ENCODE data around the gene DCC. TPM values are rescaled to one million over a fixed set of nuclear protein-coding genes. Genes with fewer than 3 reads are reported as not detected.

DCC gene
- total and polyA plus RNA-seq, 4 donors: 0.16 to 5.3 (median 2.5) TPM

DNA sequence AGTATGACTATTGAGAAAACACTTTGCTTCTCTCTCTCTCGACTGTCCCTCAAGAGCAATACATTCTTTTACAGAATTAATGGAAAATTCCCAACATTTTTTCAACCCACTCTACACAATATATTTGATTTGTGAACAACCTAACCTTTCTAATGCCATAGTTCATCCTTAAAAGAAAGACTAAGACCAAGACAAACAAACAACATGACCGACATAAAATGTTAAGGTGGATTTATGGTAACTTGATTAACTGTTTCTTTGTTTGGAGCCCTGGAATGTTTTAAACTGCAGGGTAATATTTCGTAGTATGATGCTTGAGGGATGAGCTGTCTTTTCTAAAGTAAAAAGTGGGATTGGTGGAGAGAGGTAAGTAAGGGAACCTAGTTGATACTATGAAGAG is 1146.3 kb downstream of the DCC start:
- 54 to 55% methylated on average over 3 of the region's 3 CpGs for WGBS, 2 donors
- Histone ChIP-seq H3K9me3 (ENCODE audit: control insufficient read depth in 4 of 4, insufficient read depth in 3 of 4, low read length in 3 of 4) (no peaks in the 10 kb centered on the region), H3K27me3 (ENCODE audit: control insufficient read depth in 3 of 3, insufficient read depth in 3 of 3, low read length in 2 of 3) (no peaks in the 10 kb centered on the region), H3K4me1 (ENCODE audit: control insufficient read depth in 5 of 5, insufficient read depth in 5 of 5, low read length in 5 of 5) (no peaks in the 10 kb centered on the region), H3K9ac (ENCODE audit: insufficient read depth in 1 of 2, low read length in 2 of 2) (no peak overlapping the region), H3K27ac (ENCODE audit: low read depth in 1 of 2, low read length in 1 of 2) (no peak overlapping the region), H3K4me3 (no peak overlapping the region), H3K36me3 (ENCODE audit: control insufficient read depth in 4 of 4, insufficient read depth in 4 of 4, low read length in 4 of 4) (no peaks in the 10 kb centered on the region)
- ATAC-seq (ENCODE audit: insufficient read depth, low FRiP score) (no peak), DNase-seq (no peak)
- TF ChIP-seq, protein P1, sequence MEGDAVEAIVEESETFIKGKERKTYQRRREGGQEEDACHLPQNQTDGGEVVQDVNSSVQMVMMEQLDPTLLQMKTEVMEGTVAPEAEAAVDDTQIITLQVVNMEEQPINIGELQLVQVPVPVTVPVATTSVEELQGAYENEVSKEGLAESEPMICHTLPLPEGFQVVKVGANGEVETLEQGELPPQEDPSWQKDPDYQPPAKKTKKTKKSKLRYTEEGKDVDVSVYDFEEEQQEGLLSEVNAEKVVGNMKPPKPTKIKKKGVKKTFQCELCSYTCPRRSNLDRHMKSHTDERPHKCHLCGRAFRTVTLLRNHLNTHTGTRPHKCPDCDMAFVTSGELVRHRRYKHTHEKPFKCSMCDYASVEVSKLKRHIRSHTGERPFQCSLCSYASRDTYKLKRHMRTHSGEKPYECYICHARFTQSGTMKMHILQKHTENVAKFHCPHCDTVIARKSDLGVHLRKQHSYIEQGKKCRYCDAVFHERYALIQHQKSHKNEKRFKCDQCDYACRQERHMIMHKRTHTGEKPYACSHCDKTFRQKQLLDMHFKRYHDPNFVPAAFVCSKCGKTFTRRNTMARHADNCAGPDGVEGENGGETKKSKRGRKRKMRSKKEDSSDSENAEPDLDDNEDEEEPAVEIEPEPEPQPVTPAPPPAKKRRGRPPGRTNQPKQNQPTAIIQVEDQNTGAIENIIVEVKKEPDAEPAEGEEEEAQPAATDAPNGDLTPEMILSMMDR (IDR thresholded peaks at IDR 0.05; ENCODE audit: control extremely low read depth, extremely low read depth): no peak

DNA sequence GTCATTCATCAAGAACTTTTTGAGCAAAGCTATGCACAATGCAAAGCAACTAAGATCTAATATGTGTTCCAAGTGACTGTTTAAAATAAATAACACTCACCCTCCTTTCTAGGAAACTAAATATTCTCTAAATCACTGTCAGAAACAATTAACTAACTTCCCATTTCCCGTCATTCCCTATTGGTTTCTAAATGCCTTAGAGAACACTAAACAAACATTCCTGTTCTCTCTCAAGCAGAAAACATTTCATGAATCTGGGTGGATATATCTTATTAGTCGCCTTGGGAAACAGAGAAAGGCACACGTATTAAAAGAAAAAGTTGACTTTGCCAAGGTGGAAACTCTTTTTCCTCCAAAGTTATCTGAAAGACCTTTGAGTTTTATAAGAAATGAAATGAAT is 1149.3 kb downstream of the DCC start:
- Histone ChIP-seq H3K27ac (ENCODE audit: low read depth in 1 of 2, low read length in 1 of 2) (no peak overlapping the region), H3K4me3 (no peak overlapping the region), H3K9me3 (ENCODE audit: control insufficient read depth in 4 of 4, insufficient read depth in 3 of 4, low read length in 3 of 4) (no peaks in the 10 kb centered on the region), H3K4me1 (ENCODE audit: control insufficient read depth in 5 of 5, insufficient read depth in 5 of 5, low read length in 5 of 5) (no peaks in the 10 kb centered on the region), H3K27me3 (ENCODE audit: control insufficient read depth in 3 of 3, insufficient read depth in 3 of 3, low read length in 2 of 3) (no peaks in the 10 kb centered on the region), H3K9ac (ENCODE audit: insufficient read depth in 1 of 2, low read length in 2 of 2) (no peak overlapping the region), H3K36me3 (ENCODE audit: control insufficient read depth in 4 of 4, insufficient read depth in 4 of 4, low read length in 4 of 4) (no peaks in the 10 kb centered on the region)
- no peak for ATAC-seq (ENCODE audit: insufficient read depth, low FRiP score)
- TF ChIP-seq, protein P1 (IDR thresholded peaks at IDR 0.05; ENCODE audit: control extremely low read depth, extremely low read depth): no peak
- peak in 2 of 3 donors; percentile 4 for DNase-seq
- 25 to 26% methylated on average over 3 of the region's 3 CpGs for WGBS, 2 donors

DNA sequence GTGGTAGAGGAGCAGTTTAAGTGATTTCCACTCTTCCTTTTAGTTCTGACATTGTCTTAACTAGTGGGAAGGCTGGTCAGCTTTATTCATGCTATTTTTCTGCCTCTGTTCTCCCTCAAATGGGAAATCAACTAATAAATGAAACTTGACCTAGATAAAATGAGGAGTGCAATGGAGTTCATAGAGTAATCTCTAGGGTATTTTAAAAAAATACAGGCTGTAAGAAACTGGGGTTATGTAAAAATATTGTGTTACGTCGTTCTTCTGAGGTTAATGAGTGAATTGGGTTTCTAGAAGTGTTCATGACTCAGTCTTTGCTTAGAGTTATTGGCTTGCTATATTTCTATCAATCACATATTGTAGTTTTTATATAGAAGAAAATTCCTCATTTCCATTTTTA is 1150.0 kb downstream of the DCC start:
- no peak overlapping the region for H3K4me3 ChIP-seq
- no peak overlapping the region for H3K27ac ChIP-seq (ENCODE audit: low read depth in 1 of 2, low read length in 1 of 2)
- H3K4me1 ChIP-seq (ENCODE audit: control insufficient read depth in 5 of 5, insufficient read depth in 5 of 5, low read length in 5 of 5): no peaks in the 10 kb centered on the region
- WGBS, 2 donors: 76 to 83% methylated on average over 2 of the region's 2 CpGs
- no peaks in the 10 kb centered on the region for H3K9me3 ChIP-seq (ENCODE audit: control insufficient read depth in 4 of 4, insufficient read depth in 3 of 4, low read length in 3 of 4)
- ATAC-seq (ENCODE audit: insufficient read depth, low FRiP score) (no peak), DNase-seq (no peak)
- TF ChIP-seq, protein P1 (IDR thresholded peaks at IDR 0.05; ENCODE audit: control extremely low read depth, extremely low read depth): no peak
- H3K9ac ChIP-seq (ENCODE audit: insufficient read depth in 1 of 2, low read length in 2 of 2): no peak overlapping the region
- H3K27me3 ChIP-seq (ENCODE audit: control insufficient read depth in 3 of 3, insufficient read depth in 3 of 3, low read length in 2 of 3): no peaks in the 10 kb centered on the region
- no peaks in the 10 kb centered on the region for H3K36me3 ChIP-seq (ENCODE audit: control insufficient read depth in 4 of 4, insufficient read depth in 4 of 4, low read length in 4 of 4)

DNA sequence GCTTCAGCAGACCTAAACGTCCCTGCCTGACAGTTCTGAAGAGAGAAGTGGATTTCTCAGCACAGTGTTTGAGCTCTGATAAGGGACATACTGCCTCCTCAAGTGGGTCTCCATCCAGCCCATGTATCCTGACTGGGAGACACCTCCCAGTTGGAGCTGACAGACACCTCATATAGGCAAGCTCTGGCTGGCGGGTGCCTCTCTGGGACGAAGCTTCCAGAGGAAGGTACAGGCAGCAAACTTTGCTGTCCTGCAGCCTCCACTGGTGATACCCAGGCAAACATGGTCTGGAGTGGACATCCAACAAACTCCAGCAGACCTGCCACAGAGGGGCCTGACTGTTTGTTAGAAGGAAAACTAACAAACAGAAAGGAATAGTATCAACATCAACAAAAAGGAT is 1156.0 kb downstream of the DCC start:
- Histone ChIP-seq H3K9ac (ENCODE audit: insufficient read depth in 1 of 2, low read length in 2 of 2) (no peak overlapping the region), H3K27ac (ENCODE audit: low read depth in 1 of 2, low read length in 1 of 2) (no peak overlapping the region), H3K4me1 (ENCODE audit: control insufficient read depth in 5 of 5, insufficient read depth in 5 of 5, low read length in 5 of 5) (no peaks in the 10 kb centered on the region), H3K4me3 (no peak overlapping the region), H3K36me3 (ENCODE audit: control insufficient read depth in 4 of 4, insufficient read depth in 4 of 4, low read length in 4 of 4) (peaks cover 0 to 2% (median 0%) of the 10 kb centered on the region in 4 donors), H3K9me3 (ENCODE audit: control insufficient read depth in 4 of 4, insufficient read depth in 3 of 4, low read length in 3 of 4) (no peaks in the 10 kb centered on the region), H3K27me3 (ENCODE audit: control insufficient read depth in 3 of 3, insufficient read depth in 3 of 3, low read length in 2 of 3) (no peaks in the 10 kb centered on the region)
- TF ChIP-seq, protein P1 (IDR thresholded peaks at IDR 0.05; ENCODE audit: control extremely low read depth, extremely low read depth): no peak
- ATAC-seq (ENCODE audit: insufficient read depth, low FRiP score) (no peak), DNase-seq (no peak)
- WGBS, 2 donors: 54 to 81% methylated on average over 3 of the region's 3 CpGs

Measured in lung (tissue), 12 donors.